ENCODE measurements around the gene RCE1.

DNA sequence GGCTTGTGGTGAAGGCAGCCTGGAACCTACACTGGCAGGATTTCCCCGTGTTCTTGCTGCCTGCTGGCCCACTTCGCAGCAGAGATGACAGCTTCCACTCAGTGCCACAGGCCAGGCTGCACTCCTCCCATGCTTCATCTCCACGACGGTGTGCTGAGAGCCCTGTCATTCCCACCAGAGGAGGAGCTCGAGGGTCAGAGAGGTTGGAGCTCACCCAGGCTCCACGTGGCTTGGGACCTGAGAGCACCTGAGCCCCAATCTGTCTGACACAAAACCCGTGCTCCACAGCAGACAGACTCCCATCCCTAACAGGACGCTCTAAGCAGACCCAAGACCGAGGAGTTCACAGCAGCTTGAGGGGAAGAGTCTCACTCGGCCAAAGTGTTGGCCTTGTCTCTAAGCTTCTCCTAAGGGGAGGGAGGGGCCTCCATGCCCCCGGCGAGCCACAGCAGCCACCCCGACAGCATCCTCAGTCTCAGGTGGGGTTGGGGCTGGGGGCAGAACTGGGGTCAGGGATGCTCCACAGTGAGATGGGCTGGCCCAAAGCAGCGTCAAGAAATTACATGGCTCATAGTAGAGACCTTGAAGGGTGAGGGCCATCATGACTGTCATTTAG, 24.3 kb downstream of the RCE1 start:
- TF ChIP-seq, protein P1, sequence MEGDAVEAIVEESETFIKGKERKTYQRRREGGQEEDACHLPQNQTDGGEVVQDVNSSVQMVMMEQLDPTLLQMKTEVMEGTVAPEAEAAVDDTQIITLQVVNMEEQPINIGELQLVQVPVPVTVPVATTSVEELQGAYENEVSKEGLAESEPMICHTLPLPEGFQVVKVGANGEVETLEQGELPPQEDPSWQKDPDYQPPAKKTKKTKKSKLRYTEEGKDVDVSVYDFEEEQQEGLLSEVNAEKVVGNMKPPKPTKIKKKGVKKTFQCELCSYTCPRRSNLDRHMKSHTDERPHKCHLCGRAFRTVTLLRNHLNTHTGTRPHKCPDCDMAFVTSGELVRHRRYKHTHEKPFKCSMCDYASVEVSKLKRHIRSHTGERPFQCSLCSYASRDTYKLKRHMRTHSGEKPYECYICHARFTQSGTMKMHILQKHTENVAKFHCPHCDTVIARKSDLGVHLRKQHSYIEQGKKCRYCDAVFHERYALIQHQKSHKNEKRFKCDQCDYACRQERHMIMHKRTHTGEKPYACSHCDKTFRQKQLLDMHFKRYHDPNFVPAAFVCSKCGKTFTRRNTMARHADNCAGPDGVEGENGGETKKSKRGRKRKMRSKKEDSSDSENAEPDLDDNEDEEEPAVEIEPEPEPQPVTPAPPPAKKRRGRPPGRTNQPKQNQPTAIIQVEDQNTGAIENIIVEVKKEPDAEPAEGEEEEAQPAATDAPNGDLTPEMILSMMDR (conservative IDR thresholded peaks at IDR 0.05; ENCODE audit: low read depth, low read length): no peak
- TF ChIP-seq EZH2 (IDR thresholded peaks at IDR 0.05; ENCODE audit: borderline replicate concordance, low read depth, low read length, poor library complexity, severe bottlenecking): no peak

Data from A673 (cell line).